Activated CD8-positive, alpha-beta memory T cell treated with anti-CD3 and anti-CD28 coated beads, Interleukin-2, amount 10 ng/mL, durations not matched to agents 7 days and 5 days (primary cell): ENCODE results near the gene CAMK2B. TPM values are rescaled to one million over a fixed set of nuclear protein-coding genes. Genes with fewer than 3 reads are reported as not detected.
"Not testable (repeated sequence)": the region's sequence is repeated elsewhere in the genome, so short reads cannot be mapped to it uniquely, and the experiment has no call there.

ENCODE experiments used
- ATAC-seq: fragments of 150-1000 bp; cut with Tn5 transposase; one replicate; pipeline ENCODE4 v1.10.0; 2021; ENCODE audit warnings: moderate library complexity
- CTCF ChIA-PET: fragments of 350-600 bp; sonication (Branson Sonifier 250); formaldehyde crosslinking; loops from one replicate; lab custom pipeline; 2021; ENCODE audit warnings: antibody characterized with exemption; lab: Charles Lee
- DNase-seq: peaks from one replicate; pipeline ENCODE4 v3.0.0-alpha.2; 2020
- H3K27ac Mint-ChIP-seq: one replicate; pipeline ENCODE4 v1.8.0; 2021; ENCODE audit warnings: mild to moderate bottlenecking, mixed read lengths
- H3K27me3 Mint-ChIP-seq: one replicate; pipeline ENCODE4 v1.8.0; 2021; ENCODE audit warnings: mixed read lengths
- H3K36me3 Mint-ChIP-seq: one replicate; pipeline ENCODE4 v1.8.0; 2021; ENCODE audit warnings: mild to moderate bottlenecking, mixed read lengths
- H3K4me1 Mint-ChIP-seq: one replicate; pipeline ENCODE4 v1.8.0; 2021; ENCODE audit warnings: mixed read lengths
- H3K4me3 Mint-ChIP-seq: one replicate; pipeline ENCODE4 v1.8.0; 2021; ENCODE audit warnings: mild to moderate bottlenecking, moderate library complexity, mixed read lengths
- H3K9me3 Mint-ChIP-seq: one replicate; pipeline ENCODE4 v1.8.0; 2022; ENCODE audit warnings: low read depth, mixed read lengths
- total RNA-seq, 2 experiments: library from RNA; stranded (reverse); gene quantifications; one replicate each; pipeline ENCODE4 v1.2.3, GENCODE V29; 2021

Gene CAMK2B
- total RNA-seq, 2 experiments from 2014 or later, result 0.63 TPM; not detected in 1

DNA sequence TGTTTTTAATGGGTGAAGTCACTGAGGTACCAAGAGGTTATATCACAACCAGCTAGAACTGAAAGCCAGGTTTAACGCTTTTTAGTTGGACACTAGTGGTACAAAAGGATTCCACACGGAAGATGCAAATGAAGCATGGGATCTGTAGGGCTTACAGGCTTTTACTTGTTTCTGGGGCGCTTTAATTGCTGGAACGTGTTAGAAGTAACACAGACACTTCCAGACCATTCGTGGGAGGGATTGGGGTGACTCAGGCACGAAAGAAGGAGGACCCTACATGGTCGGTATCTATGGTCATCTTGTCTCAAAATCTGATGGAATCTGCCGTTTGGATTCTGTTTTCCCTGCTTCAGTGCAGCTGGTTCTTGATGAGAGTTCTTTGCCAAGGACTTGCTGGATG, 123.6 kb downstream of the CAMK2B start:
- Mint-ChIP-seq H3K27me3 (peaks cover 7% of the 10 kb centered on the region), H3K4me1 (peaks cover 23% of the 10 kb centered on the region), H3K9me3 (no peaks in the 10 kb centered on the region), H3K27ac (peak overlapping the region; percentile 71), H3K4me3 (peak overlapping the region; percentile 81), H3K36me3 (peaks cover 14% of the 10 kb centered on the region)
- DNase-seq, result no peak
- no peak for ATAC-seq
- CTCF ChIA-PET, result interaction anchor here (1.0 to 2.3 kb wide), 5 partner anchors 12 to 268 kb away, joined by 3 to 14 read pairs (median 5); no protein-coding TSS in a partner anchor

GRCh38 chr7:44200699-44201461, 124.5 kb downstream of the CAMK2B start, which contains the start of gene YKT6:
YKT6 (plus strand) TSS chr7:44200978; CDS start chr7:44201136, 158 bp downstream.
- peak within 1 kb of the TSS; percentile 71 for H3K27ac Mint-ChIP-seq
- H3K9me3 Mint-ChIP-seq, result no peaks in the 10 kb centered on the region
- peak; percentile 98 for DNase-seq
- H3K36me3 Mint-ChIP-seq, result peaks cover 9% of the 10 kb centered on the region
- CTCF ChIA-PET, result interaction anchor here (0.7 to 2.3 kb wide), 11 partner anchors 9 to 372 kb away, joined by 3 to 14 read pairs (median 4); no protein-coding TSS in a partner anchor
- peaks cover 30% of the 10 kb centered on the region for H3K4me1 Mint-ChIP-seq
- peaks cover 7% of the 10 kb centered on the region for H3K27me3 Mint-ChIP-seq
- ATAC-seq, result peak; percentile 100
- H3K4me3 Mint-ChIP-seq, result peak within 1 kb of the TSS; percentile 81

DNA sequence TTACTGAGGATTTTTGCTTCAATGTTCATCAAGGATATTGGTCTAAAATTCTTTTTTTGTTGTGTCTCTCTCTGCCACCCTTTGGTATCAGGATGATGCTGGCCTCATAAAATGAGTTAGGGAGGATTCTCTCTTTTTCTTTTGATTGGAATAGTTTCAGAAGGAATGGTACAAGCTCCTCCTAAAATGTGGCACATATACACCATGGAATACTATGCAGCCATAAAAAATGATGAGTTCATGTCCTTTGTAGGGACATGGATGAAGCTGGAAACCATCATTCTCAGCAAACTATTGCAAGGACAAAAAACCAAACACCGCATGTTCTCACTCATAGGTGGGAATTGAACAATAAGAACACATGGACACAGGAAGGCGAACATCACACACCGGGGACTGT, 125.2 kb downstream of the CAMK2B start:
- H3K36me3 Mint-ChIP-seq, ATAC-seq, H3K27me3 Mint-ChIP-seq, H3K9me3 Mint-ChIP-seq, DNase-seq: not testable (repeated sequence)
- CTCF ChIA-PET, result interaction anchor here (1.0 to 2.3 kb wide), 5 partner anchors 13 to 372 kb away, joined by 3 to 14 read pairs (median 3); no protein-coding TSS in a partner anchor
- Mint-ChIP-seq H3K4me1 (peaks cover 33% of the 10 kb centered on the region), H3K27ac (peak overlapping the region; percentile 28), H3K4me3 (peak overlapping the region; percentile 50)

- DNase-seq, result no peak
- Mint-ChIP-seq H3K27ac (no peak overlapping the region), H3K4me3 (no peak overlapping the region), H3K9me3 (no peaks in the 10 kb centered on the region), H3K27me3 (peaks cover 7% of the 10 kb centered on the region), H3K4me1 (peaks cover 24% of the 10 kb centered on the region), H3K36me3 (no peaks in the 10 kb centered on the region)
- no peak for ATAC-seq
- CTCF ChIA-PET, result interaction anchor here (1.0 to 2.2 kb wide), 5 partner anchors 12 to 264 kb away, joined by 3 to 7 read pairs (median 4); no protein-coding TSS in a partner anchor
Measured at GRCh38 chr7:44197474-44197873, 127.9 kb downstream of the CAMK2B start.

DNA sequence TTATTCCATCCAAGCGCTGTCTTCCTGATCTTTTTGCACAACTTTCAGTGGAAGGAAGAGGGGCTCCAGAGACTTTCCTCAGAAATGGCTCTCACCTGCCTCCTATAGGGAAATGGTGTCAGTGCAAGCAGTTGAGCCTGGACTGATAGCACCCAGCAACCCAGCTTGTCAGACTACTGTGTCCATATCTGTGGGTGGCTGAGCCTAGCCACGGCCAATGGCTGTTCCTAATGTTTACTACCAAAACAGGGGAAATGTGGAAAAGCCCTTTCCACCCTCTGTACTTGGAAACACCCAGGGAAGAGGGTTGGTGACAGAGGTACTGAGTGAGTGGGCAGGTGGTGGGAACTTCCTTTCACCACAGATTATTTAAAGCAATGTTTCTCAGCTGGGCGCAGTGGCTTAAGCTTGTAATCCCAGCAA, 128.9 kb downstream of the CAMK2B start:
- H3K4me3 Mint-ChIP-seq, result no peak overlapping the region
- ATAC-seq (no peak), DNase-seq (peak; percentile 64)
- peaks cover 14% of the 10 kb centered on the region for H3K4me1 Mint-ChIP-seq
- no peaks in the 10 kb centered on the region for H3K9me3 Mint-ChIP-seq
- H3K36me3 Mint-ChIP-seq, result no peaks in the 10 kb centered on the region
- CTCF ChIA-PET, result interaction anchor here (0.8 to 2.2 kb wide), 12 partner anchors 9 to 265 kb away, joined by 3 to 7 read pairs (median 3); no protein-coding TSS in a partner anchor
- H3K27ac Mint-ChIP-seq, result no peak overlapping the region
- H3K27me3 Mint-ChIP-seq, result peaks cover 7% of the 10 kb centered on the region

DNA sequence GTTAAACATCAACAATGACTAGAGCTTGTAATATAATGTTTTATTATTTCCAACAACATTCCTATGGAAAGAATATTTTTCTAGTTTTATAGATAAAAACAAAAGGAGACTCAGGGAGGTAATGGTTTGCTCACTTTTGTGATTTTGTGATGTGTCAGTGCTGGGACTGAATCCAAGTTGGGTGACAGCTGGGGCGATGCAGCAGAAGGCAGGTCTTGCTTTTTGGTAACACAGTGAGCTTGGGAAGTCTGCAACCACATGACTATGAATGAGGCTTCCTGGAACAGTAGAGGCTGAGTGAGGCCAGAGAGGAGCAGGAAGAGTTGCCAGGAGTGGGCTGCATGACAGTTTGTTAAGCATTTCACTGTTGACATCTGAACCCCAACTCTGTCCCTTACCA, 129.5 kb downstream of the CAMK2B start:
- Mint-ChIP-seq H3K4me1 (peaks cover 13% of the 10 kb centered on the region), H3K27me3 (peaks cover 10% of the 10 kb centered on the region), H3K36me3 (no peaks in the 10 kb centered on the region), H3K9me3 (no peaks in the 10 kb centered on the region), H3K27ac (no peak overlapping the region), H3K4me3 (no peak overlapping the region)
- CTCF ChIA-PET, result interaction anchor here (0.7 to 2.2 kb wide), 10 partner anchors 13 to 176 kb away, joined by 3 to 7 read pairs (median 4); no protein-coding TSS in a partner anchor
- ATAC-seq (no peak), DNase-seq (no peak)

DNA sequence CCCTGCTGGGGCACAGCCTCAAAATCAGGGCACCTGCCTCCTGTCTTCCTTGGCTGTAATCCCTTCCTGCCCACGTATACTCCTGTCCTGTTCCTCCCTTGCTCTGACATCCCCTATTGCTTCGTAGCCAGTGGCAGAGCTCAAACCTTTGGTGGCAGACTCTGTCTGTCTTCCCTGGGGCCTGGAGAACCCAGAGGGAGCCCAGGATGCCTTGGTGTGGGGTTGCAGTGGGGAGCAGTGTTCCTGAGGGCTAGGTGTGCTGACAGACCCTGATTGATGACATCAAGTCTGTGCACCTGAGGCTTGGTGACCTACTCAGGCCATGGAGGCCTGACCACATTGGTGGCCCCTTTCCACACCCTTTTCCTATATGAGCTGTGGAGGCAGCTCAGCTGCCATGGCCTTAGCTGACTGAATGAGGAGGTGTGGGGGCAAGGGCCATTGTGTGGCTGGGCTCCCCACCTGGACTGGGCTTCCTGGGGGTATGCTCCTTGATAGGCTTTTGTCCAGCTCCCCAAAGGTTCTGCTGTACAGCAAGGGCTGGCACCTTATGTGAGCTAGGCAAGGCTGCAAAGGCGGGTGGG, 130.7 kb downstream of the CAMK2B start:
- CTCF ChIA-PET, result interaction anchor here (1.2 to 1.4 kb wide), 2 partner anchors 46 to 175 kb away, joined by 3 read pairs; no protein-coding TSS in a partner anchor
- Mint-ChIP-seq H3K36me3 (no peaks in the 10 kb centered on the region), H3K9me3 (no peaks in the 10 kb centered on the region), H3K4me1 (peaks cover 10% of the 10 kb centered on the region), H3K27ac (no peak overlapping the region), H3K4me3 (no peak overlapping the region), H3K27me3 (peaks cover 10% of the 10 kb centered on the region)
- ATAC-seq (no peak), DNase-seq (no peak)

- CTCF ChIA-PET, result no interaction called here
- ATAC-seq, result no peak
- DNase-seq, result no peak
- Mint-ChIP-seq H3K36me3 (no peaks in the 10 kb centered on the region), H3K9me3 (no peaks in the 10 kb centered on the region), H3K4me3 (no peak overlapping the region), H3K4me1 (peaks cover 10% of the 10 kb centered on the region), H3K27me3 (peaks cover 10% of the 10 kb centered on the region), H3K27ac (no peak overlapping the region)
Measured at GRCh38 chr7:44194069-44194468, 131.3 kb downstream of the CAMK2B start.

GRCh38 chr7:44193011-44193802, 132.2 kb downstream of the CAMK2B start:
- Mint-ChIP-seq H3K4me1 (peaks cover 10% of the 10 kb centered on the region), H3K36me3 (no peaks in the 10 kb centered on the region), H3K27ac (no peak overlapping the region), H3K9me3 (no peaks in the 10 kb centered on the region), H3K27me3 (peaks cover 10% of the 10 kb centered on the region), H3K4me3 (no peak overlapping the region)
- no peak for ATAC-seq
- CTCF ChIA-PET, result no interaction called here
- no peak for DNase-seq

- Mint-ChIP-seq H3K4me1 (peaks cover 5% of the 10 kb centered on the region), H3K27me3 (peaks cover 3% of the 10 kb centered on the region), H3K4me3 (no peak overlapping the region), H3K27ac (no peak overlapping the region), H3K9me3 (no peaks in the 10 kb centered on the region), H3K36me3 (no peaks in the 10 kb centered on the region)
- ATAC-seq (no peak), DNase-seq (no peak)
- CTCF ChIA-PET, result no interaction called here
Measured at GRCh38 chr7:44191171-44191570, 134.2 kb downstream of the CAMK2B start.

GRCh38 chr7:44189993-44190872, 135.2 kb downstream of the CAMK2B start:
- DNase-seq, result no peak
- H3K4me1 Mint-ChIP-seq, result no peaks in the 10 kb centered on the region
- no peaks in the 10 kb centered on the region for H3K9me3 Mint-ChIP-seq
- H3K27ac Mint-ChIP-seq, result no peak overlapping the region
- H3K4me3 Mint-ChIP-seq, result no peak overlapping the region
- peaks cover 3% of the 10 kb centered on the region for H3K27me3 Mint-ChIP-seq
- ATAC-seq, result no peak
- CTCF ChIA-PET, result no interaction called here
- H3K36me3 Mint-ChIP-seq, result no peaks in the 10 kb centered on the region

- no peaks in the 10 kb centered on the region for H3K9me3 Mint-ChIP-seq
- ATAC-seq (no peak), DNase-seq (no peak)
- no peak within 1 kb of the TSS for H3K4me3 Mint-ChIP-seq
- peaks cover 3% of the 10 kb centered on the region for H3K27me3 Mint-ChIP-seq
- no peaks in the 10 kb centered on the region for H3K36me3 Mint-ChIP-seq
- CTCF ChIA-PET, result no interaction called here
- no peaks in the 10 kb centered on the region for H3K4me1 Mint-ChIP-seq
- H3K27ac Mint-ChIP-seq, result no peak within 1 kb of the TSS
Measured at GRCh38 chr7:44189286-44189992, 136.0 kb downstream of the CAMK2B start, which contains the start of gene GCK. GCK (minus strand) TSS chr7:44189439; CDS start chr7:44188953, 486 bp downstream.
